CD14-positive monocyte (primary cell): ENCODE results near the gene DYNC1LI1. TPM values are rescaled to one million over a fixed set of nuclear protein-coding genes. Genes with fewer than 3 reads are reported as not detected.

ENCODE experiments used
- DNase-seq, 3 donors: peaks; one replicate each; pipeline ENCODE4 v3.0.0-alpha.2; 2011 to 2022
- H2AFZ ChIP-seq: 2 replicates; pipeline ENCODE4 v1.6.0; 2012; ENCODE audit warnings: mild to moderate bottlenecking, low read depth, low read length, inconsistent platforms; ENCODE audit not compliant: insufficient read depth, poor library complexity, severe bottlenecking
- H3K27ac ChIP-seq, 2 donors: 1 replicate in 1 of 2; 2 replicates in 1 of 2; pipeline ENCODE4 v1.5.1; 2012 to 2013; ENCODE audit warnings: low read length in 2 of 2, control low read depth in 1 of 2, inconsistent platforms in 1 of 2, low read depth in 1 of 2, mild to moderate bottlenecking in 1 of 2
- H3K27me3 ChIP-seq, 2 donors: one replicate each; pipeline versions ENCODE4 v1.6.0 to v1.6.1; 2011 to 2013; ENCODE audit warnings: low read length in 2 of 2; ENCODE audit not compliant: control insufficient read depth in 2 of 2, insufficient read depth in 2 of 2
- H3K36me3 ChIP-seq, 2 donors: replicated peaks in 1 of 2; 1 replicate in 1 of 2; 2 replicates in 1 of 2; pipeline versions ENCODE4 v1.5.1 to v1.6.1; 2012 to 2013; ENCODE audit warnings: low read length in 2 of 2, control low read depth in 1 of 2, inconsistent platforms in 1 of 2, mild to moderate bottlenecking in 1 of 2; ENCODE audit not compliant: insufficient read depth in 2 of 2, control insufficient read depth in 1 of 2
- H3K4me1 ChIP-seq, 2 donors: 1 replicate in 1 of 2; 2 replicates in 1 of 2; pipeline versions ENCODE4 v1.5.1 to v1.6.1; 2012 to 2013; ENCODE audit warnings: low read length in 2 of 2, control low read depth in 1 of 2, inconsistent platforms in 1 of 2, mild to moderate bottlenecking in 1 of 2, moderate library complexity in 1 of 2; ENCODE audit not compliant: insufficient read depth in 2 of 2, control insufficient read depth in 1 of 2
- H3K4me2 ChIP-seq: replicated peaks from 2 replicates; pipeline ENCODE3; 2012; ENCODE audit warnings: low read length, moderate library complexity, mild to moderate bottlenecking; ENCODE audit not compliant: poor library complexity, severe bottlenecking; ENCODE audit errors: extremely low read depth
- H3K4me3 ChIP-seq, 3 experiments: fragments of 200-600 bp in 1 of 3; sonication (generic) in 1 of 3; replicated peaks in 1 of 3; 1 replicate in 2 of 3; 2 replicates in 1 of 3; pipeline ENCODE4 v1.5.1; 2011 to 2013; ENCODE audit warnings: low read length in 3 of 3, mild to moderate bottlenecking in 3 of 3, control low read depth in 2 of 3, low read depth in 2 of 3, inconsistent platforms in 1 of 3, moderate library complexity in 1 of 3
- H3K79me2 ChIP-seq: 2 replicates; pipeline ENCODE4 v1.6.0; 2012; ENCODE audit warnings: mild to moderate bottlenecking, control low read depth, inconsistent platforms, low read length, moderate library complexity; ENCODE audit not compliant: insufficient read depth
- H3K9ac ChIP-seq: 2 replicates; pipeline ENCODE4 v1.6.0; 2017; ENCODE audit warnings: low read length, mild to moderate bottlenecking; ENCODE audit not compliant: insufficient read depth, poor library complexity, severe bottlenecking
- H3K9me3 ChIP-seq, 2 donors: replicated peaks in 1 of 2; 1 replicate in 1 of 2; 2 replicates in 1 of 2; pipeline versions ENCODE4 v1.5.1 to v1.6.1; 2012 to 2013; ENCODE audit warnings: low read length in 2 of 2, control low read depth in 1 of 2; ENCODE audit not compliant: control insufficient read depth in 1 of 2, insufficient read depth in 1 of 2
- H4K20me1 ChIP-seq: 2 replicates; pipeline ENCODE4 v1.6.0; 2012; ENCODE audit warnings: mild to moderate bottlenecking, low read length, control low read depth, moderate library complexity; ENCODE audit not compliant: insufficient read depth
- H3K27ac Mint-ChIP-seq, 7 donors: one replicate each; pipeline ENCODE4 v1.8.0; 2020; ENCODE audit warnings: mild to moderate bottlenecking in 7 of 7, mixed read lengths in 7 of 7, moderate library complexity in 6 of 7, inconsistent platforms in 2 of 7
- H3K27me3 Mint-ChIP-seq, 3 donors: one replicate each; pipeline ENCODE4 v1.8.0; 2021 to 2022; ENCODE audit warnings: low read depth in 3 of 3, mild to moderate bottlenecking in 3 of 3, mixed read lengths in 3 of 3, moderate library complexity in 3 of 3, inconsistent platforms in 1 of 3
- H3K36me3 Mint-ChIP-seq, 2 donors: one replicate each; pipeline ENCODE4 v1.8.0; 2020; ENCODE audit warnings: mixed read lengths in 2 of 2, inconsistent platforms in 1 of 2, mild to moderate bottlenecking in 1 of 2
- H3K4me1 Mint-ChIP-seq: one replicate; pipeline ENCODE4 v1.8.0; 2020; ENCODE audit warnings: mild to moderate bottlenecking, mixed read lengths
- H3K4me3 Mint-ChIP-seq, 2 donors: one replicate each; pipeline ENCODE4 v1.8.0; 2020; ENCODE audit warnings: mild to moderate bottlenecking in 2 of 2, mixed read lengths in 2 of 2, moderate library complexity in 1 of 2
- H3K9me3 Mint-ChIP-seq, 7 donors: one replicate each; pipeline ENCODE4 v1.8.0; 2020 to 2022; ENCODE audit warnings: mixed read lengths in 7 of 7, mild to moderate bottlenecking in 6 of 7, moderate library complexity in 6 of 7, inconsistent platforms in 2 of 7
- WGBS: methylation state at CpG from one replicate; pipeline ENCODE4 v1.1.5; 2013; ENCODE audit warnings: missing lambda C conversion rate; ENCODE audit not compliant: insufficient coverage; 5-methylcytosine and 5-hydroxymethylcytosine counted together
- intact Hi-C, 2 donors: fragments of 100-400 bp; cut with micrococcal nuclease; formaldehyde crosslinking; loops; one replicate each; pipeline versions ENCODE4 v1.15.0 to v1.15.1; 2023
- polyA plus RNA-seq, 3 donors: library from polyadenylated mRNA; depleted of rRNA in 1 of 3; unstranded in 2 of 3; stranded (reverse) in 1 of 3; fragments of 300-500 nt in 2 of 3; fragments of >200 nt in 1 of 3; fragmentation: Illumina TruSeq in 2 of 3; gene quantifications; 1 replicate in 2 of 3; 2 replicates in 1 of 3; pipeline ENCODE4 v1.2.3, GENCODE V29; 2012 to 2021
- TF ChIP-seq, protein P1 (sequence below): fragments of 200-600 bp; IDR thresholded peaks from one replicate; pipeline ENCODE4 v1.8.0; 2022; ENCODE audit warnings: antibody characterized with exemption, mild to moderate bottlenecking

DYNC1LI1 gene
- polyA plus RNA-seq, 3 donors, result 23.5 to 50.1 (median 46.8) TPM

DNA sequence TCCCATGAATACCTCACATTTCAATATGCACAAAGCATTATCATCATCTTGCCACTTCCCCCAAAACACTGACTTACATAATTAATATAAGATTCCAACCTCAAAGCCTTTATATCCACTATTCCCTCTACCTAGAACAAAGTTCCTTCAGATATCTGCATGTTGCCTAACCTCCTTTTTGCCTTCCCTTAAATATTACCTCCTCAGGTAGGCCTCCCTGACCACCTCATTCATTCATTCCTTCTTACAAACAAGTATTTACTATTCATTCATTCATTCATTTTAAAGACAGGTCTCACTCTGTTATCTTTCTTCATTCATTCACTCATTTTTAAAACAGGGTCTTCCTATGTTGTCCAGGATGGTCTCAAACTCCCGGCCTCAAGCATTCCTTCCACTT, 18.6 kb downstream of the DYNC1LI1 start:
- TF ChIP-seq, protein P1, sequence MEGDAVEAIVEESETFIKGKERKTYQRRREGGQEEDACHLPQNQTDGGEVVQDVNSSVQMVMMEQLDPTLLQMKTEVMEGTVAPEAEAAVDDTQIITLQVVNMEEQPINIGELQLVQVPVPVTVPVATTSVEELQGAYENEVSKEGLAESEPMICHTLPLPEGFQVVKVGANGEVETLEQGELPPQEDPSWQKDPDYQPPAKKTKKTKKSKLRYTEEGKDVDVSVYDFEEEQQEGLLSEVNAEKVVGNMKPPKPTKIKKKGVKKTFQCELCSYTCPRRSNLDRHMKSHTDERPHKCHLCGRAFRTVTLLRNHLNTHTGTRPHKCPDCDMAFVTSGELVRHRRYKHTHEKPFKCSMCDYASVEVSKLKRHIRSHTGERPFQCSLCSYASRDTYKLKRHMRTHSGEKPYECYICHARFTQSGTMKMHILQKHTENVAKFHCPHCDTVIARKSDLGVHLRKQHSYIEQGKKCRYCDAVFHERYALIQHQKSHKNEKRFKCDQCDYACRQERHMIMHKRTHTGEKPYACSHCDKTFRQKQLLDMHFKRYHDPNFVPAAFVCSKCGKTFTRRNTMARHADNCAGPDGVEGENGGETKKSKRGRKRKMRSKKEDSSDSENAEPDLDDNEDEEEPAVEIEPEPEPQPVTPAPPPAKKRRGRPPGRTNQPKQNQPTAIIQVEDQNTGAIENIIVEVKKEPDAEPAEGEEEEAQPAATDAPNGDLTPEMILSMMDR, result no peak
- no peak overlapping the region for H3K4me3 ChIP-seq
- no peaks in the 10 kb centered on the region for H3K9me3 ChIP-seq
- H3K27ac ChIP-seq, result peak overlapping the region in 1 of 2 donors; percentile 52
- H4K20me1 ChIP-seq, result peaks cover 100% of the 10 kb centered on the region
- intact Hi-C loops, result no loop called here
- no peak overlapping the region for H3K4me3 Mint-ChIP-seq
- WGBS, result 100% methylated on average over 1 of the region's 1 CpG
- peaks cover 9 to 18% of the 10 kb centered on the region in 2 donors for H3K36me3 Mint-ChIP-seq
- no peaks in the 10 kb centered on the region for H3K36me3 ChIP-seq
- no peak for DNase-seq
- H3K27me3 Mint-ChIP-seq, result no peaks in the 10 kb centered on the region
- peaks cover 99% of the 10 kb centered on the region for H3K79me2 ChIP-seq
- no peak overlapping the region for H2AFZ ChIP-seq
- no peaks in the 10 kb centered on the region for H3K27me3 ChIP-seq
- H3K4me2 ChIP-seq, result no peak overlapping the region
- H3K4me1 ChIP-seq, result peaks cover 14 to 16% of the 10 kb centered on the region in 2 donors
- no peaks in the 10 kb centered on the region for H3K9me3 Mint-ChIP-seq
- H3K27ac Mint-ChIP-seq, result peak overlapping the region in 1 of 7 donors; percentile 34
- H3K4me1 Mint-ChIP-seq, result peaks cover 56% of the 10 kb centered on the region
- H3K9ac ChIP-seq, result no peak overlapping the region

GRCh38 chr3:32551496-32551895, 19.2 kb downstream of the DYNC1LI1 start:
- Mint-ChIP-seq H3K27ac (peak overlapping the region in 4 of 7 donors; percentile 11 to 35 (median 16)), H3K36me3 (peaks cover 5 to 18% of the 10 kb centered on the region in 2 donors), H3K27me3 (no peaks in the 10 kb centered on the region), H3K4me3 (no peak overlapping the region), H3K9me3 (no peaks in the 10 kb centered on the region), H3K4me1 (peaks cover 52% of the 10 kb centered on the region)
- H3K9me3 ChIP-seq, result no peaks in the 10 kb centered on the region
- H3K79me2 ChIP-seq, result peaks cover 99% of the 10 kb centered on the region
- no peak overlapping the region for H2AFZ ChIP-seq
- TF ChIP-seq, protein P1, result no peak
- H4K20me1 ChIP-seq, result peaks cover 100% of the 10 kb centered on the region
- H3K4me3 ChIP-seq, result no peak overlapping the region
- peaks cover 0 to 1% of the 10 kb centered on the region in 2 donors for H3K36me3 ChIP-seq
- H3K27me3 ChIP-seq, result no peaks in the 10 kb centered on the region
- H3K9ac ChIP-seq, result no peak overlapping the region
- peaks cover 14 to 16% of the 10 kb centered on the region in 2 donors for H3K4me1 ChIP-seq
- intact Hi-C loops, result no loop called here
- H3K4me2 ChIP-seq, result no peak overlapping the region
- no peak for DNase-seq
- H3K27ac ChIP-seq, result peak overlapping the region in 1 of 2 donors; percentile 52
